KBM-7 (cell line): ENCODE results near the gene C2orf66.

Source experiments
- DNase-seq: peaks from one replicate; pipeline ENCODE4 v3.0.0-alpha.2; 2015
- in situ Hi-C: fragments of 300-500 bp; cut with MboI; formaldehyde crosslinking; loops from 2 replicates; pipeline ENCODE4 v1.14.3; 2020; ENCODE audit warnings: low sequenced_read_pairs, low pct_unique_long_range_greater_than_20kb, mixed read lengths

The C2orf66 gene

GRCh38 chr2:196809260-196809659 is at the start of gene C2orf66:
Gene C2orf66 (minus strand): TSS chr2:196809355. CDS start chr2:196809336, 19 bp downstream.
- peak; percentile 73 for DNase-seq
- in situ Hi-C loops, result no loop called here

GRCh38 chr2:196854629-196855028 is 45.5 kb upstream of the C2orf66 start:
- in situ Hi-C loops, result no loop called here
- DNase-seq, result no peak

- in situ Hi-C loops, result no loop called here
- DNase-seq, result no peak
Measured at GRCh38 chr2:196853301-196854087, 44.3 kb upstream of the C2orf66 start.

GRCh38 chr2:196851088-196851487 is 41.9 kb upstream of the C2orf66 start:
- no peak for DNase-seq
- in situ Hi-C loops, result no loop called here

- DNase-seq, result peak; percentile 8
- in situ Hi-C loops, result no loop called here
Measured at GRCh38 chr2:196849895-196850294, 40.7 kb upstream of the C2orf66 start.

- no peak for DNase-seq
- in situ Hi-C loops, result no loop called here
Measured at GRCh38 chr2:196846295-196846694, 37.1 kb upstream of the C2orf66 start.

- DNase-seq, result no peak
- in situ Hi-C loops, result no loop called here
Measured at GRCh38 chr2:196845371-196845770, 36.2 kb upstream of the C2orf66 start.

GRCh38 chr2:196840171-196840570 is 31.0 kb upstream of the C2orf66 start:
- no peak for DNase-seq
- in situ Hi-C loops, result no loop called here

GRCh38 chr2:196839574-196839973 is 30.4 kb upstream of the C2orf66 start:
- in situ Hi-C loops, result no loop called here
- DNase-seq, result peak; percentile 18

GRCh38 chr2:196836440-196836839 is 27.3 kb upstream of the C2orf66 start:
- DNase-seq, result no peak
- in situ Hi-C loops, result no loop called here

GRCh38 chr2:196830701-196831100 is 21.5 kb upstream of the C2orf66 start:
- in situ Hi-C loops, result no loop called here
- no peak for DNase-seq

GRCh38 chr2:196827356-196827755 is 18.2 kb upstream of the C2orf66 start:
- in situ Hi-C loops, result no loop called here
- no peak for DNase-seq

GRCh38 chr2:196823750-196824522 is 14.8 kb upstream of the C2orf66 start:
- no peak for DNase-seq
- in situ Hi-C loops, result no loop called here

- DNase-seq, result no peak
- in situ Hi-C loops, result no loop called here
Measured at GRCh38 chr2:196821195-196821594, 12.0 kb upstream of the C2orf66 start.

- in situ Hi-C loops, result no loop called here
- no peak for DNase-seq
Measured at GRCh38 chr2:196808083-196808665, 981 bp downstream of the C2orf66 start.

GRCh38 chr2:196804381-196804780 is 4.8 kb downstream of the C2orf66 start:
- in situ Hi-C loops, result no loop called here
- DNase-seq, result no peak

GRCh38 chr2:196802401-196802800 is 6.8 kb downstream of the C2orf66 start:
- DNase-seq, result no peak
- in situ Hi-C loops, result no loop called here

- DNase-seq, result no peak
- in situ Hi-C loops, result no loop called here
Measured at GRCh38 chr2:196801674-196802261, 7.4 kb downstream of the C2orf66 start.

- no peak for DNase-seq
- in situ Hi-C loops, result no loop called here
Measured at GRCh38 chr2:196798980-196799379, 10.2 kb downstream of the C2orf66 start.

GRCh38 chr2:196792865-196793264 is 16.3 kb downstream of the C2orf66 start:
- in situ Hi-C loops, result no loop called here

More at GRCh38 chr2:196792865-196793264, 16.3 kb downstream of the C2orf66 start:
- no peak for DNase-seq
